Measurements from ENCODE around the gene PDZD7. TPM values are rescaled to one million over a fixed set of nuclear protein-coding genes. Genes with fewer than 3 reads are reported as not detected.

Gene PDZD7
- total and polyA plus RNA-seq, 9 of the 15 experiments (the other 6 are each of a cell fraction or from before 2014, with no cell fraction given), result 0.04 to 0.24 (median 0.08) TPM; not detected in 3

GRCh38 chr10:101062232-101063049 is 31.5 kb upstream of the PDZD7 start (continued):
- TF ChIP-seq MED1 (CRISPR knock-in tag; IDR thresholded peaks at IDR 0.05; ENCODE audit: borderline replicate concordance) (no peak), ZFP36 (IDR thresholded peaks at IDR 0.05; ENCODE audit: low read depth, low read length, partially characterized antibody) (no peak), BRF2 (IDR thresholded peaks at IDR 0.05; ENCODE audit: borderline replicate concordance, insufficient read depth, insufficient read length) (no peak), POLR2A (conservative IDR thresholded peaks at IDR 0.05) (peak; percentile 48), STAT5A (IDR thresholded peaks at IDR 0.05; ENCODE audit: borderline replicate concordance, low read length) (no peak), CREB5 (CRISPR knock-in tag; IDR thresholded peaks at IDR 0.05) (no peak), BCLAF1 (IDR thresholded peaks at IDR 0.05; ENCODE audit: borderline replicate concordance in 1 of 2, control insufficient read depth in 1 of 2, low read depth in 2 of 2, low read length in 1 of 2) (no peak), FOXK1 (CRISPR knock-in tag; IDR thresholded peaks at IDR 0.05; ENCODE audit: borderline replicate concordance) (0 out of 2 replicates have a peak, but pooled peaks have one; percentile 72), ZSCAN29 (IDR thresholded peaks at IDR 0.05) (no peak), HINFP (tag; conservative IDR thresholded peaks at IDR 0.05; ENCODE audit: low read depth) (no peak), ZNF764 (CRISPR knock-in tag; IDR thresholded peaks at IDR 0.05; ENCODE audit: low read depth) (no peak), GABPB1 (CRISPR knock-in tag; IDR thresholded peaks at IDR 0.05) (peak; percentile 61; the same call in 1 of the 2 replicates), KDM1A (IDR thresholded peaks at IDR 0.05) (peak in 1 of 2 experiments; percentile 60; a peak in 2 of 4 replicates), TAF1 (IDR thresholded peaks at IDR 0.05; ENCODE audit: control insufficient read depth, extremely low read depth, insufficient read depth, low read length, severe bottlenecking) (no peak), E2F1 (CRISPR knock-in tag; IDR thresholded peaks at IDR 0.05) (0 out of 2 replicates have a peak, but pooled peaks have one; percentile 54), ERF (CRISPR knock-in tag; IDR thresholded peaks at IDR 0.05) (no peak), NR2C1 (IDR thresholded peaks at IDR 0.05) (no peak), NR2C1 (tag; IDR thresholded peaks at IDR 0.05) (0 out of 2 replicates have a peak, but pooled peaks have one; percentile 37), BMI1 (IDR thresholded peaks at IDR 0.05; ENCODE audit: low read length) (no peak)
